Ishikawa (cell line): ENCODE results near the gene CCNK.

Experiments used
- EP300 ChIP-seq: IDR thresholded peaks from 2 replicates; pipeline ENCODE4 v1.6.1; 2012; ENCODE audit warnings: borderline replicate concordance
- RAD21 ChIP-seq: IDR thresholded peaks from 2 replicates; pipeline ENCODE4 v1.6.1; 2012; ENCODE audit warnings: low read depth
- REST ChIP-seq: IDR thresholded peaks from 2 replicates; pipeline ENCODE4 v1.6.1; 2012; ENCODE audit warnings: low read depth, mild to moderate bottlenecking
- USF1 ChIP-seq: IDR thresholded peaks from 2 replicates; pipeline ENCODE4 v1.6.1; 2012

GRCh38 chr14:99519347-99519881 lies 38.2 kb downstream of the CCNK start:
- TF ChIP-seq REST (no peak), USF1 (no peak), EP300 (no peak), RAD21 (no peak)
